ENCODE data around the gene DAPK1. TPM values are rescaled to one million over a fixed set of nuclear protein-coding genes. Genes with fewer than 3 reads are reported as not detected.

DAPK1 gene
- total RNA-seq, 1 donor from 2014 or later, result 35.1 TPM

GRCh38 chr9:87490225-87490624, 7.4 kb upstream of the DAPK1 start:
- no peaks in the 10 kb centered on the region for H3K9me3 Mint-ChIP-seq (ENCODE audit: unreplicated experiment)
- peaks cover 9% of the 10 kb centered on the region for H3K27me3 ChIP-seq (ENCODE audit: insufficient read depth, low read length)
- H4K20me1 ChIP-seq (ENCODE audit: insufficient read depth, low read length), result no peaks in the 10 kb centered on the region
- H3K27ac Mint-ChIP-seq (ENCODE audit: unreplicated experiment), result no peak overlapping the region
- no peak overlapping the region for H3K4me3 ChIP-seq (ENCODE audit: insufficient read depth, low read depth, low read length)
- no peak for DNase-seq (ENCODE audit: low read depth)
- no peak overlapping the region for H2AFZ ChIP-seq (ENCODE audit: low read depth, low read length)
- H3K4me2 ChIP-seq (ENCODE audit: low read length), result no peak overlapping the region
- H3K4me1 ChIP-seq (ENCODE audit: insufficient read depth, low read length), result no peaks in the 10 kb centered on the region
- H3K36me3 ChIP-seq (ENCODE audit: insufficient read depth, low read length), result no peaks in the 10 kb centered on the region
- FAIRE-seq, result no peak
- H3K4me1 Mint-ChIP-seq (ENCODE audit: low read depth, unreplicated experiment), result peaks cover 10% of the 10 kb centered on the region
- no peak overlapping the region for H3K4me3 Mint-ChIP-seq (ENCODE audit: unreplicated experiment)
- no peaks in the 10 kb centered on the region for H3K79me2 ChIP-seq (ENCODE audit: insufficient read depth, low read length)
- no peaks in the 10 kb centered on the region for H3K9me3 ChIP-seq (ENCODE audit: insufficient read depth, low read depth, low read length)
- no peak overlapping the region for H3K27ac ChIP-seq (ENCODE audit: low read depth, low read length)
- TF ChIP-seq EZH2 (IDR thresholded peaks at IDR 0.05; ENCODE audit: insufficient read depth, low read length) (no peak), CTCF (IDR thresholded peaks at IDR 0.05; ENCODE audit: insufficient read depth, low read depth, low read length) (no peak)
- peaks cover 18% of the 10 kb centered on the region for H3K27me3 Mint-ChIP-seq (ENCODE audit: low read depth, unreplicated experiment)
- no peaks in the 10 kb centered on the region for H3K36me3 Mint-ChIP-seq (ENCODE audit: low read depth, unreplicated experiment)
- no peak overlapping the region for H3K9ac ChIP-seq (ENCODE audit: low read length)

DNA sequence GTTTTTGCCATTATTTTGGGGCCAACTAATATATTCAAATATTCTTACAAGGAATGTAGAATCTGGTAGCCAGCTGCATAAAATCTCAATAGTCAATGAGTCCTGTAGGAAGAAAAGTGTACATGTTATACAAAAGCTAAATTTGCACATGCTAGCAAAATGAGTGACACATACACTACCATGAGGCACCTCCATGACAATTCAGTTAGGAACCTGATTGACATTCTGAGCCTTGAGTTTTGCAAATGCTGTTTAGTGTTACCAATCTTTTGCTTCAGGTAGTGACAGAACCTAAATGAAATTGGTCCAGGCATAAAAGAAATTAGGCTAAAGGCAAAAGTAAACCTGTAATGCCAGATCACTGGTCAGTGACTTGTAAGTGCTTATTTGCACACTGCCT, 6.8 kb upstream of the DAPK1 start:
- no peak overlapping the region for H3K4me3 Mint-ChIP-seq (ENCODE audit: unreplicated experiment)
- Histone ChIP-seq H3K4me3 (ENCODE audit: insufficient read depth, low read depth, low read length) (no peak overlapping the region), H3K27ac (ENCODE audit: low read depth, low read length) (no peak overlapping the region), H2AFZ (ENCODE audit: low read depth, low read length) (no peak overlapping the region), H3K27me3 (ENCODE audit: insufficient read depth, low read length) (peaks cover 9% of the 10 kb centered on the region), H3K79me2 (ENCODE audit: insufficient read depth, low read length) (no peaks in the 10 kb centered on the region), H3K9ac (ENCODE audit: low read length) (no peak overlapping the region), H3K4me2 (ENCODE audit: low read length) (no peak overlapping the region), H4K20me1 (ENCODE audit: insufficient read depth, low read length) (no peaks in the 10 kb centered on the region), H3K36me3 (ENCODE audit: insufficient read depth, low read length) (no peaks in the 10 kb centered on the region), H3K9me3 (ENCODE audit: insufficient read depth, low read depth, low read length) (no peaks in the 10 kb centered on the region), H3K4me1 (ENCODE audit: insufficient read depth, low read length) (no peaks in the 10 kb centered on the region)
- DNase-seq (ENCODE audit: low read depth), result no peak
- TF ChIP-seq CTCF (IDR thresholded peaks at IDR 0.05; ENCODE audit: insufficient read depth, low read depth, low read length), result no peak
- no peak for TF ChIP-seq EZH2 (IDR thresholded peaks at IDR 0.05; ENCODE audit: insufficient read depth, low read length)
- no peaks in the 10 kb centered on the region for H3K36me3 Mint-ChIP-seq (ENCODE audit: low read depth, unreplicated experiment)
- no peak overlapping the region for H3K27ac Mint-ChIP-seq (ENCODE audit: unreplicated experiment)
- H3K27me3 Mint-ChIP-seq (ENCODE audit: low read depth, unreplicated experiment), result peaks cover 18% of the 10 kb centered on the region
- no peaks in the 10 kb centered on the region for H3K9me3 Mint-ChIP-seq (ENCODE audit: unreplicated experiment)
- H3K4me1 Mint-ChIP-seq (ENCODE audit: low read depth, unreplicated experiment), result peaks cover 13% of the 10 kb centered on the region
- no peak for FAIRE-seq

- H3K9me3 Mint-ChIP-seq (ENCODE audit: unreplicated experiment), result no peaks in the 10 kb centered on the region
- Histone ChIP-seq H3K27ac (ENCODE audit: low read depth, low read length) (no peak overlapping the region), H3K9ac (ENCODE audit: low read length) (no peak overlapping the region), H3K9me3 (ENCODE audit: insufficient read depth, low read depth, low read length) (no peaks in the 10 kb centered on the region), H4K20me1 (ENCODE audit: insufficient read depth, low read length) (no peaks in the 10 kb centered on the region), H3K36me3 (ENCODE audit: insufficient read depth, low read length) (no peaks in the 10 kb centered on the region), H3K79me2 (ENCODE audit: insufficient read depth, low read length) (no peaks in the 10 kb centered on the region), H2AFZ (ENCODE audit: low read depth, low read length) (no peak overlapping the region), H3K4me2 (ENCODE audit: low read length) (no peak overlapping the region), H3K4me1 (ENCODE audit: insufficient read depth, low read length) (no peaks in the 10 kb centered on the region), H3K27me3 (ENCODE audit: insufficient read depth, low read length) (peaks cover 9% of the 10 kb centered on the region), H3K4me3 (ENCODE audit: insufficient read depth, low read depth, low read length) (no peak overlapping the region)
- FAIRE-seq (no peak), DNase-seq (ENCODE audit: low read depth) (no peak)
- no peaks in the 10 kb centered on the region for H3K36me3 Mint-ChIP-seq (ENCODE audit: low read depth, unreplicated experiment)
- H3K4me3 Mint-ChIP-seq (ENCODE audit: unreplicated experiment), result no peak overlapping the region
- H3K4me1 Mint-ChIP-seq (ENCODE audit: low read depth, unreplicated experiment), result peaks cover 13% of the 10 kb centered on the region
- TF ChIP-seq EZH2 (IDR thresholded peaks at IDR 0.05; ENCODE audit: insufficient read depth, low read length), result no peak
- no peak for TF ChIP-seq CTCF (IDR thresholded peaks at IDR 0.05; ENCODE audit: insufficient read depth, low read depth, low read length)
- no peak overlapping the region for H3K27ac Mint-ChIP-seq (ENCODE audit: unreplicated experiment)
- peaks cover 17% of the 10 kb centered on the region for H3K27me3 Mint-ChIP-seq (ENCODE audit: low read depth, unreplicated experiment)
Observed at GRCh38 chr9:87491523-87491922, 6.1 kb upstream of the DAPK1 start.
